Spleen (tissue), 11 donors: ENCODE results near the gene IFNA6. TPM values are rescaled to one million over a fixed set of nuclear protein-coding genes. Genes with fewer than 3 reads are reported as not detected.

Experiments used
- DNase-seq: peaks from one replicate; pipeline ENCODE4 v3.0.0-alpha.2; 2020
- H3K27ac ChIP-seq, 8 donors: fragments of 200-600 bp; sonication (generic) in 7 of 8; 1 replicate in 4 of 8; 2 replicates in 4 of 8; pipeline versions ENCODE4 v1.5.0 to v1.8.0; 2016 to 2021; ENCODE audit warnings: inconsistent platforms in 4 of 8, mild to moderate bottlenecking in 4 of 8, moderate library complexity in 1 of 8
- H3K27me3 ChIP-seq, 7 donors: fragments of 200-600 bp; sonication (generic) in 6 of 7; replicated peaks in 1 of 7; 1 replicate in 4 of 7; 2 replicates in 3 of 7; pipeline versions ENCODE4 v1.5.0 to v1.8.0; 2016 to 2021; ENCODE audit warnings: inconsistent platforms in 3 of 7, mild to moderate bottlenecking in 1 of 7
- H3K36me3 ChIP-seq, 6 donors: fragments of 200-600 bp; sonication (generic) in 5 of 6; 1 replicate in 4 of 6; 2 replicates in 2 of 6; pipeline versions ENCODE4 v1.5.0 to v1.8.0; 2016 to 2021; ENCODE audit warnings: inconsistent platforms in 2 of 6
- H3K4me1 ChIP-seq, 6 donors: fragments of 200-600 bp; sonication (generic) in 5 of 6; 1 replicate in 3 of 6; 2 replicates in 3 of 6; pipeline versions ENCODE4 v1.5.0 to v1.8.0; 2016 to 2021; ENCODE audit warnings: inconsistent platforms in 3 of 6
- H3K4me3 ChIP-seq, 8 donors: fragments of 200-600 bp; sonication (generic) in 7 of 8; 1 replicate in 4 of 8; 2 replicates in 4 of 8; pipeline versions ENCODE4 v1.5.0 to v1.8.0; 2016 to 2021; ENCODE audit warnings: inconsistent platforms in 4 of 8, mild to moderate bottlenecking in 4 of 8, moderate library complexity in 2 of 8
- H3K9me3 ChIP-seq, 8 donors: fragments of 200-600 bp; sonication (generic) in 7 of 8; 1 replicate in 4 of 8; 2 replicates in 4 of 8; pipeline versions ENCODE4 v1.5.0 to v1.8.0; 2016 to 2021; ENCODE audit warnings: inconsistent platforms in 4 of 8
- POLR2A ChIP-seq, 3 donors: fragments of 450-650 bp; IDR thresholded peaks; one replicate each; pipeline ENCODE4 v1.5.1; 2017; ENCODE audit warnings: antibody characterized with exemption in 3 of 3, mild to moderate bottlenecking in 1 of 3
- POLR2AphosphoS5 ChIP-seq, 3 donors: sonication (generic); formaldehyde crosslinking; IDR thresholded peaks; one replicate each; pipeline ENCODE4 v1.5.1; 2017; ENCODE audit warnings: antibody characterized with exemption in 3 of 3
- WGBS, 5 donors: extraction: QIAGEN DNeasy Blood & Tissue Kit in 3 of 5; methylation state at CpG; one replicate each; pipeline versions ENCODE4 v1.1.5 to v1.1.7; 2013 to 2018; 5-methylcytosine and 5-hydroxymethylcytosine counted together
- intact Hi-C: fragments of 100-400 bp; cut with DNase I; formaldehyde crosslinking; loops from one replicate; pipeline ENCODE4 v1.15.0; 2023; ENCODE audit warnings: low total_unique reads
- polyA plus RNA-seq, 3 donors: library from polyadenylated mRNA; stranded (reverse); fragments of 200-250 nt; gene quantifications; one replicate each; pipeline ENCODE4 v1.2.1, GENCODE V29; 2013
- total RNA-seq, 7 donors: library from RNA; depleted of rRNA in 3 of 7; stranded (reverse); fragments of >200 nt in 3 of 7; fragmentation: NEBNext Ultra II Directional in 4 of 7; extraction: Animal tissue kit (Norgen Biotek cat#: 25700) in 4 of 7; gene quantifications; one replicate each; pipeline versions ENCODE4 v1.1.0 to v1.2.1, GENCODE V29; 2016 to 2021
- TF ChIP-seq, protein P1 (sequence below), 11 experiments: fragments of 200-600 bp in 7 of 11; fragments of 450-650 bp in 4 of 11; sonication (generic) in 4 of 11; IDR thresholded peaks in 8 of 11; conservative IDR thresholded peaks in 3 of 11; 1 replicate in 7 of 11; 2 replicates in 4 of 11; pipeline versions ENCODE4 v1.4.0 to v1.8.0; 2016 to 2021; ENCODE audit warnings: antibody characterized with exemption in 11 of 11, inconsistent platforms in 4 of 11, mild to moderate bottlenecking in 1 of 11
- donor health status: healthy with polysubstance abuse.
- donor health status: DM: no; HTN: no; CAD: no; lungs with moderate emphysema.
- donor health status: DM: no; HTN: no; CAD: no.
- donor health status: Bipolar disorder and iron deficiency.
- donor health status: healthy.
- donor health status: DM: no; HTN: no; CAD: no.
- donor health status: DM: yes; HTN: yes; CAD: no.

Gene IFNA6
- total and polyA plus RNA-seq, 10 donors: 0.23 TPM; not detected in 9

DNA sequence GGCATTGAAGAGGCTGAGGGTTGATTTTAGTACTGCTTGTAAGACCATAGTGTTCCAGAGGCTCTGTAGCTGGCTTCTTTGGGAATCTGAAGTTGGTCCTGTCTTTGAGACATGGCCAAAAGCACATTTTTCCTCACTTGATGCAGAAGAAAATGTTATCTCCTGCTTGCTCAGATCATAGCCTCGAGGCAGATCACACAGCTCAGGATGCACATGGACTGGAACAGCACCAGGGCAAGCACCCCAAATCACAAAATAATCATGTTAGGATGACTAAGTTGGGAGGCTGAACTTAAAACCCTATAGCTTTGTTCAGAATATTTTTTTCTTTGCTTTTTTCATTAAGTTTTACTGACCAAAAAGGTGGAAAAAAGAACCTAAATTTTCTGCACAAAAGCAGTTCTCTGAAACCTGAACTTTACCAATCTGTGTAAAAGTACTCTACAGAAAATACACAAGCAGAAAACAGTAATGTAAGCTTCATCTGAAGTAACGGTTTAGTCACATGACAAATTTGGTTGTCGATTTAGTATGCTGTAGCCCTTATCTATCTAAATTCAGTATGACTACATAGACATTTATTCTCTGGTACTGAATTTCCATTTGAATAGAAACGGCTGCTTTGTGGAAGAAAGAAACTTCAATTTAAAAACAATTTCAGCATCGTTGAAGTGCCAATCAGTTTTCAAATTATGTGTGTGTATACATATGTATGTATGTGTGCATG is 18.8 kb downstream of the IFNA6 start:
- H3K27ac ChIP-seq: no peak overlapping the region
- peaks cover 0 to 35% (median 0%) of the 10 kb centered on the region in 6 donors for H3K36me3 ChIP-seq
- intact Hi-C loops: no loop called here
- peaks cover 42 to 87% (median 84%) of the 10 kb centered on the region in 6 donors for H3K4me1 ChIP-seq
- H3K9me3 ChIP-seq: no peaks in the 10 kb centered on the region
- peak overlapping the region in 2 of 8 donors; percentile 4 to 87 for H3K4me3 ChIP-seq
- 55 to 71% (median 62%) methylated on average over 5 of the region's 5 CpGs for WGBS, 5 donors
- H3K27me3 ChIP-seq: no peaks in the 10 kb centered on the region
- DNase-seq: no peak
- TF ChIP-seq, protein P1, sequence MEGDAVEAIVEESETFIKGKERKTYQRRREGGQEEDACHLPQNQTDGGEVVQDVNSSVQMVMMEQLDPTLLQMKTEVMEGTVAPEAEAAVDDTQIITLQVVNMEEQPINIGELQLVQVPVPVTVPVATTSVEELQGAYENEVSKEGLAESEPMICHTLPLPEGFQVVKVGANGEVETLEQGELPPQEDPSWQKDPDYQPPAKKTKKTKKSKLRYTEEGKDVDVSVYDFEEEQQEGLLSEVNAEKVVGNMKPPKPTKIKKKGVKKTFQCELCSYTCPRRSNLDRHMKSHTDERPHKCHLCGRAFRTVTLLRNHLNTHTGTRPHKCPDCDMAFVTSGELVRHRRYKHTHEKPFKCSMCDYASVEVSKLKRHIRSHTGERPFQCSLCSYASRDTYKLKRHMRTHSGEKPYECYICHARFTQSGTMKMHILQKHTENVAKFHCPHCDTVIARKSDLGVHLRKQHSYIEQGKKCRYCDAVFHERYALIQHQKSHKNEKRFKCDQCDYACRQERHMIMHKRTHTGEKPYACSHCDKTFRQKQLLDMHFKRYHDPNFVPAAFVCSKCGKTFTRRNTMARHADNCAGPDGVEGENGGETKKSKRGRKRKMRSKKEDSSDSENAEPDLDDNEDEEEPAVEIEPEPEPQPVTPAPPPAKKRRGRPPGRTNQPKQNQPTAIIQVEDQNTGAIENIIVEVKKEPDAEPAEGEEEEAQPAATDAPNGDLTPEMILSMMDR (IDR thresholded peaks at IDR 0.05 in 8 of 11, conservative IDR thresholded peaks at IDR 0.05 in 3 of 11): no peak
- no peak for TF ChIP-seq POLR2AphosphoS5 (IDR thresholded peaks at IDR 0.05)
- no peak for TF ChIP-seq POLR2A (IDR thresholded peaks at IDR 0.05)

DNA sequence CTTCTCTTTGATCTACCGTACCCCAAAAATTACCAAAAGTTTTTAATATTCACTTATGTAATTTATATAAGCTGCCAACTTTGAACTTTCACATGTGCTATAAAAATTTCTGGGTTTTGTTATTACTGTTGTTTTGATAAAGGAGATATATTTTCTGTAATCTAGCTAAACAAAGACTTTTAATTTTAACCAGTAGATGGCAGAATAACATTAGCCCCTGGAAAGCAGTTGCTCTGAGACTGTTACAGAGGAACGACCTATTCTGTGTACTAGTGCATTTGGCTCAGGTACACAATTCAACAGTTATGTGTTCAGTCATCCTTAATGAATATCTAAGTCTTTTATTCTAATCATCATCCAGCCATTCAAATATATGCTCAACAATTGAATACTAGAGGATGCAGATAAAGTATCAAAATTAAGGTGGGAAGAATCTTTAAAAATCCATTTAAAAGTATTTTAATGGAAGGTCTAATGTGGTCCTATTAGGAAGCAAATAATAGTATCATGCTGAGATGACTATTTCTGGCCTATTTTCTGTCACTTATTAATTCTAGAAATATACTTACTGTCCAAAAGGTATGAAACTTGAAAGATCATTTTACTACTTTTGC is 24.1 kb downstream of the IFNA6 start:
- H3K27me3 ChIP-seq: no peaks in the 10 kb centered on the region
- H3K27ac ChIP-seq: no peak overlapping the region
- H3K4me3 ChIP-seq: no peak overlapping the region
- H3K9me3 ChIP-seq: no peaks in the 10 kb centered on the region
- peaks cover 0 to 64% (median 16%) of the 10 kb centered on the region in 6 donors for H3K36me3 ChIP-seq
- TF ChIP-seq POLR2AphosphoS5 (IDR thresholded peaks at IDR 0.05): no peak
- TF ChIP-seq, protein P1 (IDR thresholded peaks at IDR 0.05 in 8 of 11, conservative IDR thresholded peaks at IDR 0.05 in 3 of 11): peak; percentile 16 to 74 (median 62)
- intact Hi-C loops: loop anchor here (5.0 kb wide), 1 partner anchor 71 kb away; no protein-coding TSS in a partner anchor
- H3K4me1 ChIP-seq: peaks cover 22 to 72% (median 54%) of the 10 kb centered on the region in 6 donors
- WGBS, 5 donors: 35 to 41% (median 38%) methylated on average over 2 of the region's 2 CpGs
- DNase-seq: no peak

DNA sequence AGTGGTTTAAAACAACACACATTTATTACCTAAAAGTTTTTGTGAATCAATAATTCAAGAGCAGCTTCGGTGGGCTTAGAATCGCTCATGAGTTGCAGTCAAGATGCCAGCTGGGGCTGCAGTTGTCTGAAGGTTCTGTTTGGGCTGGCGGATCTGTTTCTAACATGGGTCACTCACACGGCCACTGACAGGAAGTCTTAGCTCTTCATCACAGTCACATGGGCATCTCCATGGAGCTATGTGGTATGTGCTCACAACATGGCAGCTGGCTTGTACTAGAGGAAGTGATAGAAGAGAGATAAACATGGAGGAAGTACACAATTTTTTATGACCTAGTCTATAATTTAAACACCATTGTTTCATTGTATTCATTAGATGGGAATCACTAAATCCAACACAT is 26.6 kb downstream of the IFNA6 start:
- no peak overlapping the region for H3K27ac ChIP-seq
- peaks cover 12 to 46% (median 28%) of the 10 kb centered on the region in 6 donors for H3K4me1 ChIP-seq
- H3K9me3 ChIP-seq: no peaks in the 10 kb centered on the region
- DNase-seq: no peak
- intact Hi-C loops: loop anchor here (5.0 kb wide), 1 partner anchor 468 kb away; no protein-coding TSS in a partner anchor
- TF ChIP-seq, protein P1 (IDR thresholded peaks at IDR 0.05 in 8 of 11, conservative IDR thresholded peaks at IDR 0.05 in 3 of 11): no peak
- TF ChIP-seq POLR2A (IDR thresholded peaks at IDR 0.05) (no peak), POLR2AphosphoS5 (IDR thresholded peaks at IDR 0.05) (no peak)
- H3K27me3 ChIP-seq: no peaks in the 10 kb centered on the region
- no peak overlapping the region for H3K4me3 ChIP-seq
- WGBS, 5 donors: 71 to 85% (median 76%) methylated on average over 4 of the region's 4 CpGs
- H3K36me3 ChIP-seq: peaks cover 0 to 54% (median 16%) of the 10 kb centered on the region in 6 donors

DNA sequence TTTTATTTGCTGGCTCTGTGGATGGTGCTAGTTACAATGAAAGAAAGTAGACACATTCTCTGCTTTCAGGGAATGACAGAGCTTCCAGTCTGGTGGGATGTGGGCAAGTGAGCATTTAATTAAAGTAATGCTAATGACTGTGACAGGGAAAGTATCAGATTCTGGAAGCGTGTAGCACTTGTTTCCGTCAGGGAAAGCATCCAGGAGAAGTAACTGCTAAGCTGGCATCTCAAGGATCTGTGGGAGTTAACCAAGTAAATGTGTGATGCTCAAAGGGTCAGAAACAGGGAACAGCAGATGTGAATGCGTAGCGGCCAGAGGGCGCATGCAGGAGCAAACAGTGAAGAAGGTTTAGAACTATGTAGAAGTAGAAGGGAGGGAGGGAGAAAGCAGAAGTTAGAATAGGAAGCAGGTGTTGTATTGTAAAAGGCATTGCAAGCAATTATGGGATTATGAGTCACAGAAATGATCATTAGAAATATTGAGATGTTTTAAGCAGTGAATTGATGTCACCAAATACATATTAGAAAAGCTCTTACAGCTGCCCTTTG is 27.7 kb downstream of the IFNA6 start:
- intact Hi-C loops: loop anchor here (5.0 kb wide), 1 partner anchor 469 kb away; no protein-coding TSS in a partner anchor
- peaks cover 6 to 43% (median 20%) of the 10 kb centered on the region in 6 donors for H3K4me1 ChIP-seq
- 71 to 83% (median 75%) methylated on average over 5 of the region's 5 CpGs for whole genome bisulfite sequencing, 5 donors
- H3K27ac ChIP-seq: no peak overlapping the region
- H3K27me3 ChIP-seq: no peaks in the 10 kb centered on the region
- TF ChIP-seq, protein P1 (IDR thresholded peaks at IDR 0.05 in 8 of 11, conservative IDR thresholded peaks at IDR 0.05 in 3 of 11): no peak
- TF ChIP-seq POLR2A (IDR thresholded peaks at IDR 0.05) (no peak), POLR2AphosphoS5 (IDR thresholded peaks at IDR 0.05) (peak in 1 of 3 donors; percentile 30)
- no peak overlapping the region for H3K4me3 ChIP-seq
- peaks cover 0 to 49% (median 16%) of the 10 kb centered on the region in 6 donors for H3K36me3 ChIP-seq
- DNase-seq: no peak
- no peaks in the 10 kb centered on the region for H3K9me3 ChIP-seq
